Brain microvascular endothelial cell (primary cell): ENCODE measurements around the gene CCDC86.

Experiments
- DNase-seq: peaks from one replicate; pipeline ENCODE4 v3.0.0-alpha.2; 2020
- H3K27ac ChIP-seq: fragments of 250-450 bp; sonication (Bioruptor Pico); 2 replicates; pipeline ENCODE4 v1.5.1; 2020; ENCODE audit warnings: mild to moderate bottlenecking, moderate library complexity
- H3K27me3 ChIP-seq: fragments of 250-450 bp; sonication (Bioruptor Pico); replicated peaks from 2 replicates; pipeline ENCODE4 v1.5.1; 2020; ENCODE audit warnings: mild to moderate bottlenecking
- H3K36me3 ChIP-seq: fragments of 250-450 bp; sonication (Bioruptor Pico); replicated peaks from 2 replicates; pipeline ENCODE4 v1.5.1; 2020; ENCODE audit warnings: mild to moderate bottlenecking
- H3K4me3 ChIP-seq: 2 replicates; pipeline ENCODE4 v1.5.1; 2011; ENCODE audit warnings: low read depth, mild to moderate bottlenecking, control low read depth, low read length, moderate library complexity
- in situ Hi-C: cut with HindIII; loops from 2 replicates; pipeline ENCODE4 v1.10.0; 2017; ENCODE audit warnings: low sequenced_read_pairs, low pct_ligation_motif_present
- TF ChIP-seq, protein P1 (sequence below): IDR thresholded peaks from 2 replicates; pipeline ENCODE4 v1.5.1; 2011; ENCODE audit warnings: low read depth, mild to moderate bottlenecking, moderate library complexity, low read length, control low read depth, inconsistent platforms; ENCODE audit errors: missing control alignments

The CCDC86 gene

DNA sequence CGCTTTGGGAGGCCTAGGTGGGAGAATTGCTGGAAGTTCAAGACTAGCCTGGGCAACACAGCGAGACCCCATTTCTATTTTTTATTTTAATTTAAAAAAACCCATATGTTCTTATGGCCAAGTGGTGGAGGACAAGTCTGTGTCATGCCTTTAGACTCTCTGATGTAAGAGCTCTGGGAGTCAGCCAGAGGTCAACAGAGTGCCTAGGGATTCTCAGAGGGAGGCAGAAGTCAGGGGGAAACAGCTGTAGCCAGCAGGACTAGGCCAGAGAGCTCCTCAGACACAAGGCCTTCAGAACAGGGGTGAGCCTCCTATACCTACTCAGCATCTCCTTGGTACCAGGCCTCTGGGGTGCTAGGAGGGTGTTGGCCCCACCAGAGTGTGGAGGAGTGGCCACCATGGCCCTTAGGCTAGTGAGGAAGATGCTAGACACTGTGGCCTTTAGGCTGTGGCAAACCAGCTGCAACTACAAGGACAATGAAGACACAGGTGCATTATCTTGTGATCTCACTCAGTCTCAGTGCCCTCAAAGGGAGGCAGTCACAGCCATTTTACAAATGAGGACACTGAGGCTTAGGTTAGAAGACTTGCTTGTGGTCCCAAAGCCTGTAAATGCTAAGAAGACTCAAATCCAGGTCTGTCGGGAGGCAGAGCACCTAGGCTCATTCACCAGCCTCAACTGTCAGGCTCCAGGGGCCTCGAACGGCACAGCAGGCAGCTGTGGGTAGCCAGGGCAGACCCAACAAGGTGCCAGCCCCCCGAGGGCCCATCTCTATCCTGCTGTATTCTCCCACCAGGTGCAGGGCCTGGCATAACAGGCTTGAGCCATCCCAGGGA is 30.4 kb downstream of the CCDC86 start:
- Histone ChIP-seq H3K27me3 (no peaks in the 10 kb centered on the region), H3K4me3 (no peak overlapping the region), H3K27ac (peak overlapping the region; percentile 32), H3K36me3 (no peaks in the 10 kb centered on the region)
- in situ Hi-C loops: no loop called here
- DNase-seq: peak; percentile 76
- TF ChIP-seq, protein P1, sequence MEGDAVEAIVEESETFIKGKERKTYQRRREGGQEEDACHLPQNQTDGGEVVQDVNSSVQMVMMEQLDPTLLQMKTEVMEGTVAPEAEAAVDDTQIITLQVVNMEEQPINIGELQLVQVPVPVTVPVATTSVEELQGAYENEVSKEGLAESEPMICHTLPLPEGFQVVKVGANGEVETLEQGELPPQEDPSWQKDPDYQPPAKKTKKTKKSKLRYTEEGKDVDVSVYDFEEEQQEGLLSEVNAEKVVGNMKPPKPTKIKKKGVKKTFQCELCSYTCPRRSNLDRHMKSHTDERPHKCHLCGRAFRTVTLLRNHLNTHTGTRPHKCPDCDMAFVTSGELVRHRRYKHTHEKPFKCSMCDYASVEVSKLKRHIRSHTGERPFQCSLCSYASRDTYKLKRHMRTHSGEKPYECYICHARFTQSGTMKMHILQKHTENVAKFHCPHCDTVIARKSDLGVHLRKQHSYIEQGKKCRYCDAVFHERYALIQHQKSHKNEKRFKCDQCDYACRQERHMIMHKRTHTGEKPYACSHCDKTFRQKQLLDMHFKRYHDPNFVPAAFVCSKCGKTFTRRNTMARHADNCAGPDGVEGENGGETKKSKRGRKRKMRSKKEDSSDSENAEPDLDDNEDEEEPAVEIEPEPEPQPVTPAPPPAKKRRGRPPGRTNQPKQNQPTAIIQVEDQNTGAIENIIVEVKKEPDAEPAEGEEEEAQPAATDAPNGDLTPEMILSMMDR: no peak

DNA sequence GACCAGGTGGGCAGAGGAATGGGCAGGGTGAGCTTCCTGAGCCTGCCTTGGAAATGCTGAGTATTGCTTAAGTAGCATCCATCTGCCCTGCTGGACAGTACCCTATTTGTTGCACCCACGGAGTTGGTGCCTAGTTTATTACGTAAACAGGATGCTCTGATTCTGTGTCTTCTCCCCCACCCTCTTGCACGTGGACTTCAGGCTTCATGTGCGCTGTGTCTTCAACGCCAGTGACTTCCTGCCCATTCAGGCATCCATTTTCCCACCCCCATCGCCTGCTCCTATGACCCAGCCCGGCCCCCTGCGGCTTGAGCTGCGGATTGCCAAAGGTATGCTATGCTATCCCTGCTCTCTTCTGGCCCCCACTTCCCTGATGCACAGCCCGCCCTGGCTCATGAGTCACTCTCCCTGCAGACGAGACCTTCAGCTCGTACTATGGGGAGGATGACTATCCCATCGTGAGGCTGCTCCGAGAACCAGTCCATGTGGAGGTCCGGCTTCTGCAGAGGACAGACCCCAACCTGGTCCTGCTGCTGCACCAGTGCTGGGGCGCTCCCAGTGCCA is 31.1 kb downstream of the CCDC86 start:
- in situ Hi-C loops: no loop called here
- peak; percentile 96 for DNase-seq
- Histone ChIP-seq H3K36me3 (no peaks in the 10 kb centered on the region), H3K4me3 (no peak overlapping the region), H3K27me3 (no peaks in the 10 kb centered on the region), H3K27ac (peak overlapping the region; percentile 32)
- TF ChIP-seq, protein P1: no peak

DNA sequence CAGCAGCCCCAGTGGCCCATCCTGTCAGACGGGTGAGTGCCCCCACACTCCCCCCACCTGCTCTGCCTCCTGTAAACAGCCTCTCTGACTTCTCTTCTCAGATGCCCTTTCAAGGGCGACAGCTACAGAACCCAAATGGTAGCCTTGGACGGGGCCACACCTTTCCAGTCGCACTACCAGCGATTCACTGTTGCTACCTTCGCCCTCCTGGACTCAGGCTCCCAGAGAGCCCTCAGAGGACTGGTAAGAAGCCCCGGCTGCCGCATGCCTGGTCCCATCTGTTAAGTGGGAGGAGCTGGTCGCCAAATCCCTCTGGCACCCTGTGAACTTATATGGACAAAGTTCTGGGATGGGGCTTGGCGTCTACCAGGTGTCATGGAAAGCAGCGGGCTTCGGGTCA is 31.6 kb downstream of the CCDC86 start:
- no peaks in the 10 kb centered on the region for H3K27me3 ChIP-seq
- in situ Hi-C loops: no loop called here
- TF ChIP-seq, protein P1: no peak
- no peak overlapping the region for H3K27ac ChIP-seq
- H3K36me3 ChIP-seq: no peaks in the 10 kb centered on the region
- no peak for DNase-seq
- no peak overlapping the region for H3K4me3 ChIP-seq

DNA sequence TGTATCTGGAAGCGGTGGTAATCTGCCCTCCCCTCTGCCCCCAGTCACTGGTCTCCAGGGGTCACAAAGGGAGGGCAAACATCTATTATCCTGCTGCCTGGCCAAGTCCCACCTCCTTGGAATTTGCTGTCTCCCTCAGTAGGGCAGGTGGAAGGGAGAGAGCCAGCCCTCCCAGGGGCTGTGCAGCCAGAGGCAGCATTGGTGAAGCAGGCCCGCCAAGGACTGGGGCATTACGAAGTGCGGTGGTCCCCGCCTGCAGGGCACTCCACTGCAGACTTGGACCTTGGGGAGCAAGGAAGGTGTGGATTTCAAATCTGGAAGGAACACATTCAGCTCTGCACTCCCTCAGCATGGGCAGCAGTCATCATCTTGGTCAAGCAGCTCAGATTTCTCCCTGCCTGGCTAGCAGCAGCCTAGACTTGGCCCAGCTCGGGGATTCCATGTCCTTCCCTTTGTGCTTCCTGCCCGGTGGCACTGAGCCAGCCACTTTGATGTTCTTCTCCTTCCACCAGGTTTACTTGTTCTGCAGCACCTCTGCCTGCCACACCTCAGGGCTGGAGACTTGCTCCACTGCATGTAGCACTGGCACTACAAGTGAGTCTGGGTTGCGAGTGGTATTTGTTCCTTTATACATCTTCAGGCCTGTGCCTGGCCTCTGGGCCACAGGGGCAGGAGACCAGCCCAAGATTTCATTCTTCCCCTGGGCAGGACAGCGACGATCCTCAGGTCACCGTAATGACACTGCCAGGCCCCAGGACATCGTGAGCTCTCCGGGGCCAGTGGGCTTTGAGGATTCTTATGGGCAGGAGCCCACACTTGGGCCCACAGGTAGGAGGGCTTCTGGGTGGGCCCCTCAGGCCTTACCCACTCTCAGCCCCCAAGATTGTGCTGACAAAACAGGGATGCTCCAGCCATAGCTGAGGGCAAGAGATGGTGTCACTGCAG is 32.8 kb downstream of the CCDC86 start:
- no peaks in the 10 kb centered on the region for H3K27me3 ChIP-seq
- no peak for DNase-seq
- no peak overlapping the region for H3K27ac ChIP-seq
- H3K36me3 ChIP-seq: no peaks in the 10 kb centered on the region
- in situ Hi-C loops: no loop called here
- TF ChIP-seq, protein P1: no peak
- no peak overlapping the region for H3K4me3 ChIP-seq

DNA sequence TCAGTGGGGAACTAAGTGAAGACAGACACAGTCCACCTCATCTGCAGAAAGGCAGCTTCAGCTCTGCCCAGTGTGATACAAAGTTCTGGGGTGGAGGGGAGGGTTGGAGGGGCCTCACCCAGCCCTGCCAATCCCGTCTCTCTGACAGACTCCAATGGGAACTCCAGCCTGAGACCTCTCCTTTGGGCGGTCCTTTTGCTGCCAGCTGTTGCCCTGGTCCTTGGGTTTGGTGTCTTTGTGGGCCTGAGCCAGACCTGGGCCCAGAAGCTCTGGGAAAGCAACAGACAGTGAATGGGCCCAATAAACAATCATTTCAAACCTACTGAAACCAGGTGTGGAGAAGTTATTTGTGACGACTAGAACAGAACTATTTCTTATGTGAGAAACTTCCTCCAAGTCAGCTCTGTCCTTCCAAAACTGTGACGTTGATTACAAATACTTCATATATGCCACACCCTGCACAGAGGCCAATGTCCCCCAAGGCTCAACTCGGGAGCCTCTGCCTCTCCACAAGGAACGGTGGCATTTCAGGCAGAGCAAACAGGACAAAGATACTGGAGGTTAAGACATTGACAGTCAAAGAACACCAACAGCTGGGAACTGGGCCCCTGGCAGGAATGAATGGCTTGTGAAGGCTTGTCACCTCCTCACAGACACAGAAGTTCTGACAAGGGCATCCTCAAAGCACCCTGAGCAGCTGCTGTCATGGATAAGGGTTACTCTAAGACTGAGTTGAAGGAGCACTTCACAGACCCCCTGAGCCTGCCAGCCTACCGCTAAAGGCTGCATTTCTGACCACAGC is 33.7 kb downstream of the CCDC86 start:
- Histone ChIP-seq H3K36me3 (no peaks in the 10 kb centered on the region), H3K4me3 (no peak overlapping the region), H3K27ac (no peak overlapping the region), H3K27me3 (no peaks in the 10 kb centered on the region)
- in situ Hi-C loops: no loop called here
- DNase-seq: no peak
- TF ChIP-seq, protein P1: no peak
